GM13977 (cell line): ENCODE data around the gene EPHB6.

Source experiments
- DNase-seq: peaks from one replicate; pipeline ENCODE4 v3.0.0; 2012; ENCODE audit warnings: low spot score
- CTCF ChIP-seq: IDR thresholded peaks from 2 replicates; pipeline ENCODE4 v1.5.1; 2012; ENCODE audit warnings: mild to moderate bottlenecking, control low read depth; ENCODE audit not compliant: insufficient read depth; ENCODE audit errors: extremely low read depth, missing control alignments
- in situ Hi-C: fragments of 300-500 bp; cut with MboI; formaldehyde crosslinking; loops from one replicate; pipeline ENCODE4 v1.12.0; 2022; ENCODE audit warnings: low sequenced_read_pairs, low pct_unique_long_range_greater_than_20kb, mixed read lengths, inconsistent platforms; ENCODE audit not compliant: unreplicated experiment

The EPHB6 gene

GRCh38 chr7:142899661-142900060 is 44.8 kb downstream of the EPHB6 start:
- no peak for TF ChIP-seq CTCF
- DNase-seq: no peak
- in situ Hi-C loops: no loop called here

GRCh38 chr7:142901426-142902259 is 46.8 kb downstream of the EPHB6 start:
- no peak for DNase-seq
- in situ Hi-C loops: no loop called here
- no peak for TF ChIP-seq CTCF

- in situ Hi-C loops: no loop called here
- no peak for TF ChIP-seq CTCF
- DNase-seq: no peak
Observed at GRCh38 chr7:142904128-142904527, 49.3 kb downstream of the EPHB6 start.

- DNase-seq: no peak
- in situ Hi-C loops: no loop called here
Observed at GRCh38 chr7:142905759-142906158, 50.9 kb downstream of the EPHB6 start.

GRCh38 chr7:142906643-142907042 is 51.8 kb downstream of the EPHB6 start:
- in situ Hi-C loops: no loop called here
- no peak for DNase-seq

More at GRCh38 chr7:142905759-142906158, 50.9 kb downstream of the EPHB6 start:
- TF ChIP-seq CTCF: no peak

GRCh38 chr7:142908290-142908689 is 53.4 kb downstream of the EPHB6 start:
- in situ Hi-C loops: no loop called here
- no peak for DNase-seq
- TF ChIP-seq CTCF: no peak

More at GRCh38 chr7:142906643-142907042, 51.8 kb downstream of the EPHB6 start:
- TF ChIP-seq CTCF: no peak
